GM13976 (cell line): ENCODE measurements around the gene HOXD10.

Experiments used
- DNase-seq: peaks from one replicate; pipeline ENCODE4 v3.0.0; 2012; ENCODE audit warnings: low spot score
- CTCF ChIP-seq: IDR thresholded peaks from 2 replicates; pipeline ENCODE4 v1.5.1; 2012; ENCODE audit warnings: borderline replicate concordance, mild to moderate bottlenecking; ENCODE audit not compliant: insufficient read depth; ENCODE audit errors: extremely low read depth, missing control alignments, control extremely low read depth
- in situ Hi-C: fragments of 300-500 bp; cut with MboI; formaldehyde crosslinking; loops from one replicate; pipeline ENCODE4 v1.12.0; 2022; ENCODE audit warnings: low sequenced_read_pairs, mixed read lengths, inconsistent platforms; ENCODE audit not compliant: unreplicated experiment

Gene HOXD10

DNA sequence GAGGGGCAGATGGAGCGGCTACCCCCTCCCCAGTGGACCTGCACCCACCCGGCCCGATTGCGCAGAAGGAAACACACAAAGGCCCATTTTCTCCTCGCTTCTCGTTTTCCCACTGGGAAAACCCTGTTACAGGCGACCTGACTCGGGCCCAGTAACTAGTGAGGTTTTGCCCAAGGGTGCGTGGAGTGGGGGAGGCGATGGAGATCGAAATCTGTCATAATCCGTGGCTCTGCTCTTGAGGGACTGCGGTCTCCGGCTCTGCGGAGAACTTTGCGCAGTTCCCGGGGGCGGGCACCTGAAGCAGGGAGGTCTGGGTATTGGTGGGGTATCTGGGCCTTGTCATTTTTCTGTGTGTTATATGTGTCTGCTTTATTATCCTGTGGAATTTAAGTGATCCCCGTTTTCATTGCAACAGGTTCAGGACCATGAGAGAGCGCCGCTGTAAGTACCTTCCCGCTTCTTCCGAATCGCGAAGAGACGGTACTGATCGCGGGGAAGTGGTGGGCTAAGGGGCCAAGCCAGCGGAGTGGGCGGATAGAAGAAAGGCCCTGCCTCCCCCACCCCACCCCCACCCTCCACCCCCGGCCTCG is 30.7 kb downstream of the HOXD10 start:
- DNase-seq = no peak
- in situ Hi-C loops = loop anchor here (10.0 to 25.0 kb wide), 4 partner anchors 307 to 665 kb away; no protein-coding TSS in a partner anchor
- no peak for TF ChIP-seq CTCF

DNA sequence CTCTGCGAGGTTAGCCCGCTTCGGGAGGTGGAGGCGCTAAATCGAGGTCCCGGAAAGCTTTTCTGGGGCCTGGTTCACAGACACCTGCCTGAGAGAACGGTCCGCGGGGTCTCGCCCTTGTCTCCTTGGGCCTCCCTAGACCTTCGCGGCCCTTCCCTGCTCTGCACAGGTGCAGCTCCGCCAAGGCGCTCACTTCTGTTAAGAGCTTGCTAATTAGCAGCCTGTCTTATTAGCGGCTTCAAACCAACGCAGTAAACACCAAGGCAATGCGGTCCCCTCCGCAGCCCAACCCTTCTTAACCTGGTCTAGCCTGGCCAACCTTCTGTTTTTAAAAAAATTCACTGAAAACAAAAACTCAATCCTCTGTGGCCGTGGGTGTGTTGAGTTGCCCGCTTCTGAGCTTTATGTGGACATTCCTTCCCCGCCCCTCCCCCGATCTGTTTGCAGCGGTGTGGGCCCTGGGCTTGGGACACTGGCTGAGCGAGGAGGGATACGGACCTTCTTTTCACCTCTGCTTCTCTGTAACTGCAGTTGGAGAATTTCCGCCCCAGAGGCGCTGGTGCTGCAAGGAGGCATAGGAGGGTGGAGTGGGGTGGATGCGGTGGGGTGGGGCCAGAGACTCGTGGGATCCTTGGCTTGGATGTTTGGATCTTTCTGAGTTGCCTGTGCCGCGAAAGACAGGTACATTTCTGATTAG is 31.4 kb downstream of the HOXD10 start:
- no peak for DNase-seq
- no peak for TF ChIP-seq CTCF

DNA sequence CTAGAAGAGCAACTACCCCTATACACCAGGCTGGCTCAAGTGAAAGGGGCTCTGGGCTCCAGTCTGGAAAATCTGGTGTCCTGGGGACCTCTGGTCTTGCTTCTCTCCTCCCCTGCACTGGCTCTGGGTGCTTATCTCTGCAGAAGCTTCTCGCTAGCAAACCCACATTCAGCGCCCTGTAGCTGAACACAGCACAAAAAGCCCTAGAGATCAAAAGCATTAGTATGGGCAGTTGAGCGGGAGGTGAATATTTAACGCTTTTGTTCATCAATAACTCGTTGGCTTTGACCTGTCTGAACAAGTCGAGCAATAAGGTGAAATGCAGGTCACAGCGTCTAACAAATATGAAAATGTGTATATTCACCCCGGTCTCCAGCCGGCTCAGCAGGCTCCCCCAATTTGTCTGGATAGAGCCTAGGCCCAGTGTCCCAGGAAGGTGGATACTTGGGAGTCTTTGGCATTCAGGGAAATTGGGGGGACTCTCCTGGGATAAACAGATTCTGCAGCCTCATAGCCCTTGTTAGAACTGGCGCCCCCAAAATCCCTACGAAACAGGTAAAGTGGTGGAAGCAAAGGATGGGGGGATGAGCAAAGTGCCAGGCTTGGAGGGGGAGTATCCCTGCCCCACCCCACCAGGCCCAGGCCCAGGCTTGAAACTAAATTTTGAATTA is 32.3 kb downstream of the HOXD10 start:
- TF ChIP-seq CTCF = no peak
- in situ Hi-C loops = loop anchor here (10.0 to 25.0 kb wide), 4 partner anchors 306 to 663 kb away; no protein-coding TSS in a partner anchor
- no peak for DNase-seq

More for the DNA sequence above, 31.4 kb downstream of the HOXD10 start:
- in situ Hi-C loops = loop anchor here (10.0 to 25.0 kb wide), 4 partner anchors 307 to 664 kb away; no protein-coding TSS in a partner anchor

- no peak for DNase-seq
- no peak for TF ChIP-seq CTCF
- in situ Hi-C loops = loop anchor here (10.0 to 25.0 kb wide), 4 partner anchors 305 to 663 kb away; no protein-coding TSS in a partner anchor
These were observed 32.9 kb downstream of the HOXD10 start for GRCh38 chr2:176149481-176149938.

DNA sequence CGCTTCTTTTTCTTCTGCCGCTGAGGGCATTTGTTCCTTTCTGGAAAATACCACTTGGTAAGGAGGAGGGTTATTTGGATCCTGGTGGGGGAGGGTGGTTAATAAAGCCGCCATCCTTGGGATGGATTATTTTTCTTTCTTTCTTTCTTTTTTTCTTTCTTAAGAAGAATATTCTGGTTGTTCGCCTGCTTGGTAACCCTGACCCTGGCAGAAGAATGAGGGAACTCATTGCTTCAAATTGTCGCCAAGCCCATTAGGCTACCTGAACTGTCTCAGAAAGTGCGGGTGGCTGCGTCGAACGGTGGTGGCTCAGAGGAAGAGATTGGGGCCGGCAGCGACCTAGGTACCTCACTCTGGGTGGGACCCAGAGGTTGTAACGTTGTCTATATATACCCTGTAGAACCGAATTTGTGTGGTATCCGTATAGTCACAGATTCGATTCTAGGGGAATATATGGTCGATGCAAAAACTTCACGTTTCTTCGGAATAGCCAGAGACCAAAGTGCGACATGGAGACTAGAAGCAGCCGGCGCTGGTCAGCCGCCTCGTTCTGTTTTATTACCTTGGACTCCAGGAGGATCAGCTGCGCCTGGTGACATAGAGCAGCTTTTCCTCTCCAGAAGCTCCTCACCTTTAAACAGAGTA is 33.5 kb downstream of the HOXD10 start:
- in situ Hi-C loops = loop anchor here (10.0 to 25.0 kb wide), 4 partner anchors 305 to 662 kb away; no protein-coding TSS in a partner anchor
- no peak for TF ChIP-seq CTCF
- DNase-seq = no peak
